AG10803 (cell line): Measurements from ENCODE around the gene ADORA2A.

Experiments used
- DNase-seq: peaks from one replicate; pipeline ENCODE4 v3.0.0; 2010; ENCODE audit warnings: low read depth
- H3K4me3 ChIP-seq: 2 replicates; pipeline ENCODE4 v1.5.1; 2011; ENCODE audit warnings: mild to moderate bottlenecking, low read length, control low read depth
- TF ChIP-seq, protein P1 (sequence below): conservative IDR thresholded peaks from 2 replicates; pipeline ENCODE4 v1.5.1; 2011; ENCODE audit warnings: mild to moderate bottlenecking, low read length, control low read depth, inconsistent platforms

Gene ADORA2A

DNA sequence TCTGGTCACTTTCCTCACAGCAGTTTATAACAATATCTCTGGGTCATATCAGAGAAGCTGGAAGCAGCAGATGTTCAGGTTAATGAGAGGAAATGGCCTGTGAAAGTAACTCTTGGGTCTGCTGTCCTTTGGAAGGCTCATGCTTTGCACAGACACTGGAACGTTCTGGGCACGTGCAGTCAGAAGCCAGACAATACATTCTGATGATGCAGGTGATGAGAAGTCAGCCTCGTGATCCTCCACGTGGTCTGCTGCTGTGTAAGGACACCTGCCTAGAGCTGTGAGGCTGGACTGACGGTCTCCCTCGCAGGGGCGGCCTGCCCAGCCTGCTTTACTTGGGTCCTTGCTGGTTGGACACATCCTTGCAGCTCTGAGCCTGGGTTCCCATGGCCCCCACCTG lies 18.8 kb upstream of the ADORA2A start:
- no peak for DNase-seq
- TF ChIP-seq, protein P1, sequence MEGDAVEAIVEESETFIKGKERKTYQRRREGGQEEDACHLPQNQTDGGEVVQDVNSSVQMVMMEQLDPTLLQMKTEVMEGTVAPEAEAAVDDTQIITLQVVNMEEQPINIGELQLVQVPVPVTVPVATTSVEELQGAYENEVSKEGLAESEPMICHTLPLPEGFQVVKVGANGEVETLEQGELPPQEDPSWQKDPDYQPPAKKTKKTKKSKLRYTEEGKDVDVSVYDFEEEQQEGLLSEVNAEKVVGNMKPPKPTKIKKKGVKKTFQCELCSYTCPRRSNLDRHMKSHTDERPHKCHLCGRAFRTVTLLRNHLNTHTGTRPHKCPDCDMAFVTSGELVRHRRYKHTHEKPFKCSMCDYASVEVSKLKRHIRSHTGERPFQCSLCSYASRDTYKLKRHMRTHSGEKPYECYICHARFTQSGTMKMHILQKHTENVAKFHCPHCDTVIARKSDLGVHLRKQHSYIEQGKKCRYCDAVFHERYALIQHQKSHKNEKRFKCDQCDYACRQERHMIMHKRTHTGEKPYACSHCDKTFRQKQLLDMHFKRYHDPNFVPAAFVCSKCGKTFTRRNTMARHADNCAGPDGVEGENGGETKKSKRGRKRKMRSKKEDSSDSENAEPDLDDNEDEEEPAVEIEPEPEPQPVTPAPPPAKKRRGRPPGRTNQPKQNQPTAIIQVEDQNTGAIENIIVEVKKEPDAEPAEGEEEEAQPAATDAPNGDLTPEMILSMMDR = no peak
- no peak overlapping the region for H3K4me3 ChIP-seq

DNA sequence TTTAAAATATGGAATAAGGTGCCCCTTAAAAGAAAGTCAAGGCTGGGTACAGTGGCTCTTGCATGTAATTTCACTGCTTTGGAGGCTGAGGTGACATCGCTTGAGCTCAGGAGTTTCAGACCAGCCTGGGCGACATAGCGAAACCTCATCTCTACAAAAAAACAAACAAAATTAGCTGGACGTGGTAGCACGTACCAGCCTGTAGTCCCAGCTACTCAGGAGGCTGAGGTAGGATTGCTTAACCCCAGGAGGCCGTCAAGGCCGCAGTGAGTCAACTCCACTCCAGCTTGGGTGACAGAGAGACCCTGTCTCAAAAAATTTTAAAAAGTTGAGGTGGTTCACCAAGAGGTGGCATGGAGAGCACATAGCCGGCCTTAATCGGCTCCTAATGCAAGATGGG lies 17.7 kb upstream of the ADORA2A start:
- TF ChIP-seq, protein P1 = no peak
- DNase-seq = no peak

DNA sequence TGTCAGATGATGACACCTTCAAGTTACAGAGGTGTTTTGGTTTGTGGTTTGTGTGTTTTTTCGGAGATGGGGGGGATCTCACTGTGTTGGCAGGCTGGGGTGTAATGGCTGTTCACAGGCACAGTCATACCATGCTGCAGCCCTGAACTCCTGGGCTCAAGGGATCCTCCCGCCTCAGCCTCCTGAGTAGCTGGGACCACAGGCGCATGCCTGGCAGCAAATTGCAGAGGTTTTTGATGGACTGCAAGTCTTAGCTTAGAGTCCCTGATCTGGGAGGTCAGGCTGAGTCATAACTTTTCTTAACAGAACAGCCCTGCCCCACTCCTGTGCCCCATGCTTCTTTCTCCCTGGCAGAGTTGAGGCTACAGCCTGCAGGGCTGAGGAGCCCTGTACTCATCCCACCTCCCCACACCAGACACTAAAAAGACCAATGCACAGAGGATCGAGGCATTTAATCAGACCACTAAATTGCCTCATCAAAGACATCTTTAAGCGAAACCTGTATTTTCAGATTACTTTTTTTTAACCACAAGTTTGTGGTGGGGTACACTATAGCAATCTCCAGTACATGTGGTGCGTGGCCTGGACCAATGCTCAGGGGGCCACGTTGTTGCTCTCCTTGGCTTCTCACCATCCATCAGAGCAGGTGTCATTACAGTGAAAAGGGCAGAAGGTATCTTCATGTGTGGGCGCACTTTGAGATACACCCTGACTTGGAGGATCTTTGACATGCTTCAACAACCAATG lies 17.1 kb upstream of the ADORA2A start:
- no peak overlapping the region for H3K4me3 ChIP-seq
- DNase-seq = no peak
- TF ChIP-seq, protein P1 = no peak

More for the DNA sequence above, 17.7 kb upstream of the ADORA2A start:
- no peak overlapping the region for H3K4me3 ChIP-seq

DNA sequence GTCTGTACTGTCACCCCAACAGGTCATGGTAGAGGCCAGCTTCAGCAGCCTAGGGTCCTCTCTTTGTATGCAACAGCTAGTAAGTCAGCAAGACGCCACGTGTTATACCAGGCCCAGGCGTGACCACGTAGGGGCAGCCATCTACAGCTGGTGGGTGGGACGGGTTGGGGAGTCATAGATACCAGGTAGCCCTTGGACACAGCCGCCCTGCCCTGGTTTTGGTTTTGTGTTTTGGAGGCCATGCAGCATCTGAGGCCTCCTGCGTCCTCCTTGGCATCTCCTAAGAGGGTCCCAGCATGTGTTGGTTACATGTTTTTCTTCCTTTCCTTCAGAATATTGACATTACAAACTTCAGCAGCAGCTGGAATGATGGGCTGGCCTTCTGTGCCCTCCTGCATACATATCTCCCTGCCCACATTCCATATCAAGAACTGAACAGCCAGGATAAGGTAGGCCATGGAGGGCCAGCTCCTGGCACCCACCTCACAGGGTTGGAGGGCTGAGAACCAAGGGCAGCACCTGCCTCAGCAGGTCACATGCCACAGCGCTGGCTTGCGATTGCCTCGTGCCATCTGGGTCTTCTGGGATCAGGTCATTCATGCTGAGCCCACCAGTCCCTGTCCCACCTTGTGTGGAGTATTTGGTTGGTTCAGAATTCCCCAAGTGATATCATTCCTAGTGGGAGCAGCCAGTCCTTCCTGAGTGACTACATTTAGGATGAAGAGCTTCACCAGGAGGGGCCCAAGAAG lies 16.0 kb upstream of the ADORA2A start:
- H3K4me3 ChIP-seq = no peak overlapping the region
- TF ChIP-seq, protein P1 = no peak
- DNase-seq = no peak

DNA sequence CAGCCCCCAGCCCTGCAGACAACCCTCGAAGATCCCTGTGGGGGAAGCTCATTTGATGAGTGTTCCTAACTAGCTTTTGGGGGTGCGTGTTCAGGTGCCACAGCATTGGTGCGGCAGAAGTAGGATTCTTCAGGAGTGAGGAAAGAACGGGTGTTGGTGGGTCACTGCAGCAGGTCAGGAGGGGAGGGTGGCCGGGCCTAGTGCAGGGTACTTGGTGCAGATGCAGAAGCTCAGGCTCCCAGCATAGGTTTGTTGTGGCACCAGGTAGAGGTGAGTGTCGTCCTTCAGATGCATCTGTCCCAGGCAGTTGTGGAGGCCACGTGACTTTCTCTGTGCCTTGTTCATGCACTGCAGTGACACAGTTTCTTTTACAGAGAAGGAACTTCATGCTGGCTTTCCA lies 15.1 kb upstream of the ADORA2A start:
- H3K4me3 ChIP-seq = no peak overlapping the region
- TF ChIP-seq, protein P1 = no peak
- DNase-seq = no peak

DNA sequence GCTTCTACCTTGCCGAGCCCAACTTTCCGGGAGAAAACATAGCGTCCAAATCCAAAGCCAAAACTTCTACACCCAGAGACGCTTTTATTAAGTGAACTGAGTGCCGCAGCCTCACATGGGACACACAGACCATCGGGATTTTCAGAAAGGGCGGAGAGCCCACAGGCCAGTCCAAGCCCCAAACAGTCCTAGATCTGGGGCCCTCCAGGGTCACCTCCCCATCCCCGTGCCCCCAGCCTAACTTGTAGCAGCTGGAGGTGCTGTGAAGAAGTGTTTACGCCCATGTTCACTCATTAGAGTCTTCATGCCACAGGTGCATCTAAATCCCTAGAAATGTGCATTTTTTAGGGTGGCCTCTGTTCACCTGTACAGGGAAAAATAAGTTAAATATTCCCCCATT lies 14.1 kb upstream of the ADORA2A start:
- DNase-seq = no peak
- no peak overlapping the region for H3K4me3 ChIP-seq

More for the DNA sequence above, 14.1 kb upstream of the ADORA2A start:
- TF ChIP-seq, protein P1 = no peak
